ENCODE results near the gene KCNH8. TPM values are rescaled to one million over a fixed set of nuclear protein-coding genes. Genes with fewer than 3 reads are reported as not detected.

Gene KCNH8
- total RNA-seq, 1 donor from 2014 or later: 1.5 TPM

GRCh38 chr3:19457449-19457848, 309.1 kb downstream of the KCNH8 start:
- Mint-ChIP-seq H3K4me1 (no peaks in the 10 kb centered on the region), H3K9me3 (peaks cover 3% of the 10 kb centered on the region), H3K4me3 (no peak overlapping the region), H3K36me3 (ENCODE audit: low read depth) (peaks cover 63% of the 10 kb centered on the region), H3K27ac (no peak overlapping the region), H3K27me3 (no peaks in the 10 kb centered on the region)
- POLR2A ChIA-PET: no interaction called here
- ATAC-seq (ENCODE audit: low read depth): no peak
- TF ChIP-seq, protein P1, sequence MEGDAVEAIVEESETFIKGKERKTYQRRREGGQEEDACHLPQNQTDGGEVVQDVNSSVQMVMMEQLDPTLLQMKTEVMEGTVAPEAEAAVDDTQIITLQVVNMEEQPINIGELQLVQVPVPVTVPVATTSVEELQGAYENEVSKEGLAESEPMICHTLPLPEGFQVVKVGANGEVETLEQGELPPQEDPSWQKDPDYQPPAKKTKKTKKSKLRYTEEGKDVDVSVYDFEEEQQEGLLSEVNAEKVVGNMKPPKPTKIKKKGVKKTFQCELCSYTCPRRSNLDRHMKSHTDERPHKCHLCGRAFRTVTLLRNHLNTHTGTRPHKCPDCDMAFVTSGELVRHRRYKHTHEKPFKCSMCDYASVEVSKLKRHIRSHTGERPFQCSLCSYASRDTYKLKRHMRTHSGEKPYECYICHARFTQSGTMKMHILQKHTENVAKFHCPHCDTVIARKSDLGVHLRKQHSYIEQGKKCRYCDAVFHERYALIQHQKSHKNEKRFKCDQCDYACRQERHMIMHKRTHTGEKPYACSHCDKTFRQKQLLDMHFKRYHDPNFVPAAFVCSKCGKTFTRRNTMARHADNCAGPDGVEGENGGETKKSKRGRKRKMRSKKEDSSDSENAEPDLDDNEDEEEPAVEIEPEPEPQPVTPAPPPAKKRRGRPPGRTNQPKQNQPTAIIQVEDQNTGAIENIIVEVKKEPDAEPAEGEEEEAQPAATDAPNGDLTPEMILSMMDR (IDR thresholded peaks at IDR 0.05): no peak
- intact Hi-C loops (cut with micrococcal nuclease): no loop called here
- DNase-seq: no peak
- CTCF ChIA-PET: no interaction called here

DNA sequence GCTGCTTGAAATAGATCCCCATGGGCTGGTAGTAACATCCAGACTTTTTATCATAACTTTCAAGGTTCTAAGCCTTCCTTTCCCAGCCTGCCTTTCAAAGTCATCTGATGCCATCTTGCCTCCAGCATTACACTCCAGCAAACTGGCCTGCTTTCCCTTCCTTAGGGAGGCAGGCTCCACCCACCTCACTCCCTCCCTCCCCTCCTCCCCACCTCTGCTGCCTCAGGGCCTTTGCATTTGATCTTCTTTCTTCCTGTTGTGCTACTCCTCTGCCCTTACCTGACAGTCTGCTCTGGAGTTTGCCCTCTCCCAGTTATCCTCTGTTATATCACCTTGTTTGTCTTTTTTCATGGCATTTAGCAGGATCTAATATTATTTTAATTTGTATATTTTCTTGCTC, 319.5 kb downstream of the KCNH8 start:
- POLR2A ChIA-PET: no interaction called here
- DNase-seq (no peak), ATAC-seq (ENCODE audit: low read depth) (no peak)
- CTCF ChIA-PET: no interaction called here
- Mint-ChIP-seq H3K4me3 (no peak overlapping the region), H3K27ac (no peak overlapping the region), H3K9me3 (peaks cover 4% of the 10 kb centered on the region), H3K36me3 (ENCODE audit: low read depth) (peaks cover 49% of the 10 kb centered on the region), H3K4me1 (peaks cover 15% of the 10 kb centered on the region), H3K27me3 (no peaks in the 10 kb centered on the region)
- intact Hi-C loops (cut with micrococcal nuclease): no loop called here
- TF ChIP-seq, protein P1 (IDR thresholded peaks at IDR 0.05): no peak

- ChIA-PET CTCF (no interaction called here), POLR2A (no interaction called here)
- peaks cover 53% of the 10 kb centered on the region for H3K36me3 Mint-ChIP-seq (ENCODE audit: low read depth)
- no peak overlapping the region for H3K27ac Mint-ChIP-seq
- H3K27me3 Mint-ChIP-seq: no peaks in the 10 kb centered on the region
- intact Hi-C loops (cut with micrococcal nuclease): no loop called here
- TF ChIP-seq, protein P1 (IDR thresholded peaks at IDR 0.05): no peak
- H3K4me3 Mint-ChIP-seq: no peak overlapping the region
- H3K4me1 Mint-ChIP-seq: peaks cover 12% of the 10 kb centered on the region
- ATAC-seq (ENCODE audit: low read depth) (no peak), DNase-seq (no peak)
- H3K9me3 Mint-ChIP-seq: peaks cover 6% of the 10 kb centered on the region
Measured at GRCh38 chr3:19471138-19471537, 322.8 kb downstream of the KCNH8 start.

DNA sequence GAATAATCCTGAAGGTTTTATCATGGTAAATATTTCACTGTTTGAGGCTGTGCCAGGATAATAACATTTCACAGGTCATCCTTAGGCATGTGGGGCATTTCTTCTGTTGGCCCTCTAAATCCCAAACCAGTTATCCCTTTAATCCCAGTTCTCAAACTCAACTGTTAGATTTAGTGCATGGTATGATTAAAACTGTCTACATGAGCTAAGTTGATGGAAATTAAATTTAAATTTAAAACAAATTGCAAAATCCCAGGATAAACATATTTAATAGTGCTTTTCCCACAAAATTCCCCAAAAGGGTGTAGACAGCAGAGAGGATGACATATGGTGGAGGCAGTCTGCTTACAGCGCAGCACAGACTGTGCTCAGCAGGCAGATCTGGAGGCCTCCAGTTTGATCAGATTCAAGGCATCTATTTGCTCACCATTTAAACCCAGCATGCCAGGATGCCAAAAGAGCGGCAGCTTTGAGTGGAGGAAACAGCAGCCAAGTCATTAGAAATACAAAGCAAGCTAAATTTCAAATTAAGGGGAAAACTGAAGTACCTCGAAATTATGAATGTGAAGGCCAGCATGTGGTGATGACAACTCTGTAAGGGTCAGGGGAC, 325.8 kb downstream of the KCNH8 start:
- ChIA-PET CTCF (no interaction called here), POLR2A (no interaction called here)
- Mint-ChIP-seq H3K4me3 (no peak overlapping the region), H3K4me1 (no peaks in the 10 kb centered on the region), H3K36me3 (ENCODE audit: low read depth) (peaks cover 46% of the 10 kb centered on the region), H3K27me3 (no peaks in the 10 kb centered on the region), H3K27ac (no peak overlapping the region), H3K9me3 (peaks cover 6% of the 10 kb centered on the region)
- DNase-seq: no peak
- no peak for ATAC-seq (ENCODE audit: low read depth)
- intact Hi-C loops (cut with micrococcal nuclease): no loop called here
- TF ChIP-seq, protein P1 (IDR thresholded peaks at IDR 0.05): no peak

- Mint-ChIP-seq H3K4me3 (no peak overlapping the region), H3K27ac (no peak overlapping the region), H3K4me1 (peaks cover 7% of the 10 kb centered on the region), H3K9me3 (peaks cover 6% of the 10 kb centered on the region), H3K36me3 (ENCODE audit: low read depth) (peaks cover 27% of the 10 kb centered on the region), H3K27me3 (no peaks in the 10 kb centered on the region)
- intact Hi-C loops (cut with micrococcal nuclease): no loop called here
- ChIA-PET CTCF (no interaction called here), POLR2A (no interaction called here)
- TF ChIP-seq, protein P1 (IDR thresholded peaks at IDR 0.05): no peak
- DNase-seq: no peak
- no peak for ATAC-seq (ENCODE audit: low read depth)
Measured at GRCh38 chr3:19476281-19476680, 328.0 kb downstream of the KCNH8 start.

All from activated B cell treated with CpG ODN at 0.5 μM for 24 hours (primary cell).